ENCODE measurements around the gene BEND7. TPM values are rescaled to one million over a fixed set of nuclear protein-coding genes. Genes with fewer than 3 reads are reported as not detected.

Gene BEND7
- total and polyA plus RNA-seq, 9 of the 15 experiments (the other 6 are each of a cell fraction or from before 2014, with no cell fraction given) = 1.3 to 11.4 (median 5.2) TPM

DNA sequence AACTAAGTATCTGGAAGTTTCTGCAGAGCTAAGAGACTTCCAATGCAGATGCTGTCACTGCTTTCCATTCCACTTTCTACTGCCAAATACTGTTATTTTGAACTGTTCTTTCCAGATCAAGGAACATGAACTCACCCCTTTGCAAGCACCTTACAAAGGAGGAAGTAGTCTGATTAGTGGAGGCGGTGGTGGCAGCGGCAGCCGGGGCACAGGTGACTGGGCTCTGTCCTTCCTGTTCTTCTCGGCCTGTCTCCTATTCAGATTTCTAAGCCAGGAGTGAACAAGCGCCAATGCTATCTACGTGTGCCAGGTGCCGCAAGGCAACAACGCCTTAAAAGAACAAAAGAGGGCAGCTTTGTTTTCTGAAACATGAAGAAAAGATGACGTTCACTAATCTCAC lies 44.9 kb downstream of the BEND7 start:
- H3K9me1 ChIP-seq (ENCODE audit: control insufficient read depth, insufficient read depth, low read length) = no peaks in the 10 kb centered on the region
- no peaks in the 10 kb centered on the region; the same call in 1 of the 2 replicates for H4K20me1 ChIP-seq (replicated peaks; ENCODE audit: control insufficient read depth, insufficient read depth, low read length)
- H3K27ac ChIP-seq (ENCODE audit: extremely low read depth, low read depth, low read length) = no peak overlapping the region
- POLR2A ChIA-PET = interaction anchor here (0.8 kb wide), 1 partner anchor 8 kb away, joined by 3 read pairs; no protein-coding TSS in a partner anchor
- BruUV-seq (replicated peaks) = no TSS peak
- FAIRE-seq (no peak), DNase-seq (ENCODE audit: extremely low read depth in 1 of 4, low spot score in 3 of 4) (no peak), ATAC-seq (no peak)
- 35% methylated on average over 9 of the region's 9 CpGs for WGBS (ENCODE audit: insufficient coverage, low coverage, missing lambda C conversion rate)
- H3K36me3 ChIP-seq (ENCODE audit: control insufficient read depth, insufficient read depth, low read length) = no peaks in the 10 kb centered on the region
- no peaks in the 10 kb centered on the region for H3K9me3 ChIP-seq (replicated peaks; ENCODE audit: control insufficient read depth, insufficient read depth, low read depth, low read length)
- in situ Hi-C loops (cut with MboI) (no loop called here), intact Hi-C loops (cut with micrococcal nuclease) (no loop called here)
- H3K79me2 ChIP-seq (ENCODE audit: control insufficient read depth, insufficient read depth, low read length) = no peaks in the 10 kb centered on the region
- no peak overlapping the region for H3K9ac ChIP-seq (ENCODE audit: insufficient read depth in 1 of 2, low read depth in 2 of 2, low read length in 2 of 2)
- H3K4me1 ChIP-seq (replicated peaks in 1 of 2; ENCODE audit: control insufficient read depth in 2 of 2, insufficient read depth in 2 of 2, low read length in 2 of 2) = no peaks in the 10 kb centered on the region
- no peak overlapping the region for H3K4me3 ChIP-seq
- H3K27me3 ChIP-seq (ENCODE audit: control insufficient read depth in 2 of 2, insufficient read depth in 2 of 2, low read length in 2 of 2) = no peaks in the 10 kb centered on the region
- TF ChIP-seq NFATC3 (IDR thresholded peaks at IDR 0.05) (no peak), FIP1L1 (IDR thresholded peaks at IDR 0.05; ENCODE audit: low read depth, low read length, poor library complexity, severe bottlenecking) (no peak), ESRRB (CRISPR knock-in tag; IDR thresholded peaks at IDR 0.05; ENCODE audit: borderline replicate concordance) (no peak), ATF7 (IDR thresholded peaks at IDR 0.05) (no peak), RBM22 (IDR thresholded peaks at IDR 0.05; ENCODE audit: low read depth, low read length, poor library complexity, severe bottlenecking) (no peak), ZNF324 (CRISPR knock-in tag; IDR thresholded peaks at IDR 0.05) (no peak), CTBP1 (IDR thresholded peaks at IDR 0.05; ENCODE audit: borderline replicate concordance) (no peak)
- TF ChIP-seq, protein P1, sequence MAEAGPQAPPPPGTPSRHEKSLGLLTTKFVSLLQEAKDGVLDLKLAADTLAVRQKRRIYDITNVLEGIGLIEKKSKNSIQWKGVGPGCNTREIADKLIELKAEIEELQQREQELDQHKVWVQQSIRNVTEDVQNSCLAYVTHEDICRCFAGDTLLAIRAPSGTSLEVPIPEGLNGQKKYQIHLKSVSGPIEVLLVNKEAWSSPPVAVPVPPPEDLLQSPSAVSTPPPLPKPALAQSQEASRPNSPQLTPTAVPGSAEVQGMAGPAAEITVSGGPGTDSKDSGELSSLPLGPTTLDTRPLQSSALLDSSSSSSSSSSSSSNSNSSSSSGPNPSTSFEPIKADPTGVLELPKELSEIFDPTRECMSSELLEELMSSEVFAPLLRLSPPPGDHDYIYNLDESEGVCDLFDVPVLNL (CRISPR knock-in tag; IDR thresholded peaks at IDR 0.05; ENCODE audit: low read depth) = no peak
- H3K4me2 ChIP-seq (ENCODE audit: insufficient read depth, low read length) = no peak overlapping the region
- CTCF ChIA-PET (ENCODE audit: low intra/inter-chr PET ratio) = no interaction called here
- no peak overlapping the region for H2AFZ ChIP-seq (ENCODE audit: low read depth, low read length)

All from K562 (cell line).